ENCODE data around the gene RPE. TPM values are rescaled to one million over a fixed set of nuclear protein-coding genes. Genes with fewer than 3 reads are reported as not detected.

The RPE gene
- total RNA-seq, 1 experiment from 2014 or later: 67.6 TPM

- H3K4me3 ChIP-seq (replicated peaks in 1 of 2; ENCODE audit: low read depth in 1 of 2, low read length in 2 of 2): no peak overlapping the region
- H3K9me3 ChIP-seq (ENCODE audit: control insufficient read depth in 1 of 2, insufficient read depth in 1 of 2, low read depth in 1 of 2, low read length in 2 of 2): no peaks in the 10 kb centered on the region
- no peaks in the 10 kb centered on the region for H4K20me1 ChIP-seq (ENCODE audit: insufficient read depth)
- TF ChIP-seq POLR2A (IDR thresholded peaks at IDR 0.05; ENCODE audit: borderline replicate concordance, extremely low read depth, insufficient read depth, insufficient read length) (no peak), TCF7L2 (IDR thresholded peaks at IDR 0.05; ENCODE audit: borderline replicate concordance, extremely low read depth, insufficient read depth, insufficient read length) (no peak), FOSL1 (IDR thresholded peaks at IDR 0.05; ENCODE audit: low read depth) (no peak), SP1 (IDR thresholded peaks at IDR 0.05; ENCODE audit: low read depth) (no peak), EZH2phosphoT487 (IDR thresholded peaks at IDR 0.05; ENCODE audit: borderline replicate concordance) (no peak)
- TF ChIP-seq, protein P1, sequence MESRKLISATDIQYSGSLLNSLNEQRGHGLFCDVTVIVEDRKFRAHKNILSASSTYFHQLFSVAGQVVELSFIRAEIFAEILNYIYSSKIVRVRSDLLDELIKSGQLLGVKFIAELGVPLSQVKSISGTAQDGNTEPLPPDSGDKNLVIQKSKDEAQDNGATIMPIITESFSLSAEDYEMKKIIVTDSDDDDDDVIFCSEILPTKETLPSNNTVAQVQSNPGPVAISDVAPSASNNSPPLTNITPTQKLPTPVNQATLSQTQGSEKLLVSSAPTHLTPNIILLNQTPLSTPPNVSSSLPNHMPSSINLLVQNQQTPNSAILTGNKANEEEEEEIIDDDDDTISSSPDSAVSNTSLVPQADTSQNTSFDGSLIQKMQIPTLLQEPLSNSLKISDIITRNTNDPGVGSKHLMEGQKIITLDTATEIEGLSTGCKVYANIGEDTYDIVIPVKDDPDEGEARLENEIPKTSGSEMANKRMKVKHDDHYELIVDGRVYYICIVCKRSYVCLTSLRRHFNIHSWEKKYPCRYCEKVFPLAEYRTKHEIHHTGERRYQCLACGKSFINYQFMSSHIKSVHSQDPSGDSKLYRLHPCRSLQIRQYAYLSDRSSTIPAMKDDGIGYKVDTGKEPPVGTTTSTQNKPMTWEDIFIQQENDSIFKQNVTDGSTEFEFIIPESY (IDR thresholded peaks at IDR 0.05; ENCODE audit: extremely low read depth, insufficient replicate concordance, low read length): no peak
- no peak for DNase-seq (ENCODE audit: low read depth, low spot score)
- H3K4me2 ChIP-seq (ENCODE audit: low read length): no peak overlapping the region
- no peak for ATAC-seq
- RAD21 ChIA-PET (ENCODE audit: low non-redundant PET in 1 of 2, low total read pairs in 2 of 2, uncharacterized antibody in 2 of 2, unreplicated experiment in 2 of 2): no interaction called here
- H3K27ac ChIP-seq (ENCODE audit: low read depth, low read length): no peak overlapping the region
- CTCF ChIA-PET: no interaction called here
- intact Hi-C loops (cut with micrococcal nuclease): no loop called here
- no peaks in the 10 kb centered on the region for H3K79me2 ChIP-seq (ENCODE audit: insufficient read depth, low read length)
- H3K9me2 ChIP-seq (ENCODE audit: insufficient read depth): no peaks in the 10 kb centered on the region
- no peaks in the 10 kb centered on the region for H3K4me1 ChIP-seq (ENCODE audit: control insufficient read depth in 1 of 2, insufficient read depth in 2 of 2, low read length in 2 of 2)
- no peaks in the 10 kb centered on the region for H3K27me3 ChIP-seq (ENCODE audit: insufficient read depth, low read length)
- POLR2A ChIA-PET: no interaction called here
- H3K9ac ChIP-seq (ENCODE audit: low read length): no peak overlapping the region
- H3K36me3 ChIP-seq (ENCODE audit: control insufficient read depth in 1 of 2, insufficient read depth in 2 of 2, low read length in 2 of 2): peaks cover 9 to 19% of the 10 kb centered on the region in 2 experiments; a peak in 3 of 4 replicates
- H2AFZ ChIP-seq (ENCODE audit: low read depth, low read length, poor library complexity, severe bottlenecking): no peak overlapping the region
- no TSS peak for BruUV-seq (replicated peaks)
These were observed 25.2 kb downstream of the RPE start for GRCh38 chr2:210027608-210028007.

- no peaks in the 10 kb centered on the region for H3K79me2 ChIP-seq (ENCODE audit: insufficient read depth, low read length)
- H3K4me2 ChIP-seq (ENCODE audit: low read length): no peak overlapping the region
- DNase-seq (ENCODE audit: low read depth, low spot score) (no peak), ATAC-seq (no peak)
- no peak overlapping the region for H3K4me3 ChIP-seq (replicated peaks in 1 of 2; ENCODE audit: low read depth in 1 of 2, low read length in 2 of 2)
- ChIA-PET POLR2A (no interaction called here), CTCF (no interaction called here), RAD21 (ENCODE audit: low non-redundant PET in 1 of 2, low total read pairs in 2 of 2, uncharacterized antibody in 2 of 2, unreplicated experiment in 2 of 2) (no interaction called here)
- no peak overlapping the region for H2AFZ ChIP-seq (ENCODE audit: low read depth, low read length, poor library complexity, severe bottlenecking)
- no peak overlapping the region for H3K9ac ChIP-seq (ENCODE audit: low read length)
- H3K4me1 ChIP-seq (ENCODE audit: control insufficient read depth in 1 of 2, insufficient read depth in 2 of 2, low read length in 2 of 2): no peaks in the 10 kb centered on the region
- no peaks in the 10 kb centered on the region for H3K9me3 ChIP-seq (ENCODE audit: control insufficient read depth in 1 of 2, insufficient read depth in 1 of 2, low read depth in 1 of 2, low read length in 2 of 2)
- no peak for TF ChIP-seq EZH2 (IDR thresholded peaks at IDR 0.05)
- intact Hi-C loops (cut with micrococcal nuclease): no loop called here
- H3K27ac ChIP-seq (ENCODE audit: low read depth, low read length): no peak overlapping the region
- no peaks in the 10 kb centered on the region for H4K20me1 ChIP-seq (ENCODE audit: insufficient read depth)
- BruUV-seq (replicated peaks): no TSS peak
- H3K36me3 ChIP-seq (ENCODE audit: control insufficient read depth in 1 of 2, insufficient read depth in 2 of 2, low read length in 2 of 2): peaks cover 4 to 13% of the 10 kb centered on the region in 2 experiments; a peak in 3 of 4 replicates
- H3K27me3 ChIP-seq (ENCODE audit: insufficient read depth, low read length): no peaks in the 10 kb centered on the region
- no peaks in the 10 kb centered on the region for H3K9me2 ChIP-seq (ENCODE audit: insufficient read depth)
These were observed 25.7 kb downstream of the RPE start for GRCh38 chr2:210028178-210028577.

Measured in HCT116 (cell line).